Measurements from ENCODE around the gene TNF. TPM values are rescaled to one million over a fixed set of nuclear protein-coding genes. Genes with fewer than 3 reads are reported as not detected.

The TNF gene
- polyA plus RNA-seq, 1 donor (not counting 4 experiments of a cell fraction or from before 2014, with no cell fraction given): 2.3 TPM

DNA sequence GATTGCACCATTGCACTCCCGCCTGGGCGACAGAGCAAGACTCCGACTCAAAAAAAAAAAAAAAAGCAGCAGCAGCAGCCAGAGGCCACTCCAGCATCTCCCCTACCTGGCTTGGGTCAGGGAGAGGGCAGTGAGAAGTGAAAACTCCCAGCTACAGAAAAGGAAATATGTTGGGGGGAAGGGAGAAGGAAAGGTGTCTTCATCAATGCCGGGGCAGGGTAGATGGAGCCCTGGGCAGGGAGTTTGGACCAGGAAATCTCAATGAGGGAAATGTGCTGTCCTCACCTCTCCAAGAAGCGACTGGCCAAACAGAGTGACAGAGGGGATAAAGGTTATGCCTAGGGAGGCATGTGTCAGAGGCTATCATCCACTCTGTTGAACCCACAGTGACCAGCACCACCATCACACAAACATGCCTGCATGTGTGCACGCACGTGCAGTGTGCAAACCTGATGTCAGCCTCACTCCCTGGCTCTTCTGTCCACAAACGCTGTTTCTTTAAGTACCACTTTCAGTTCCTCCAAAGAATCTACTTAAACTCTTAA lies 38.8 kb downstream of the TNF start:
- no peaks in the 10 kb centered on the region for H3K36me3 ChIP-seq (ENCODE audit: control insufficient read depth in 2 of 2, extremely low read depth in 1 of 2, insufficient read depth in 2 of 2, low read length in 2 of 2)
- H3K9me1 ChIP-seq (ENCODE audit: control insufficient read depth, extremely low read depth, insufficient read depth, low read length): no peaks in the 10 kb centered on the region
- H3K4me2 ChIP-seq (ENCODE audit: control insufficient read depth, extremely low read depth, insufficient read depth, low read depth, low read length): no peak overlapping the region
- H3K9me3 ChIP-seq (ENCODE audit: control insufficient read depth, low read depth, low read length): no peaks in the 10 kb centered on the region
- H3K4me3 ChIP-seq (ENCODE audit: control insufficient read depth in 2 of 3, extremely low read depth in 1 of 3, insufficient read depth in 2 of 3, low read depth in 1 of 3, low read length in 3 of 3): no peak overlapping the region
- no peaks in the 10 kb centered on the region for H3K27me3 ChIP-seq (ENCODE audit: control insufficient read depth, extremely low read depth, insufficient read depth, low read length)
- TF ChIP-seq, protein P1, sequence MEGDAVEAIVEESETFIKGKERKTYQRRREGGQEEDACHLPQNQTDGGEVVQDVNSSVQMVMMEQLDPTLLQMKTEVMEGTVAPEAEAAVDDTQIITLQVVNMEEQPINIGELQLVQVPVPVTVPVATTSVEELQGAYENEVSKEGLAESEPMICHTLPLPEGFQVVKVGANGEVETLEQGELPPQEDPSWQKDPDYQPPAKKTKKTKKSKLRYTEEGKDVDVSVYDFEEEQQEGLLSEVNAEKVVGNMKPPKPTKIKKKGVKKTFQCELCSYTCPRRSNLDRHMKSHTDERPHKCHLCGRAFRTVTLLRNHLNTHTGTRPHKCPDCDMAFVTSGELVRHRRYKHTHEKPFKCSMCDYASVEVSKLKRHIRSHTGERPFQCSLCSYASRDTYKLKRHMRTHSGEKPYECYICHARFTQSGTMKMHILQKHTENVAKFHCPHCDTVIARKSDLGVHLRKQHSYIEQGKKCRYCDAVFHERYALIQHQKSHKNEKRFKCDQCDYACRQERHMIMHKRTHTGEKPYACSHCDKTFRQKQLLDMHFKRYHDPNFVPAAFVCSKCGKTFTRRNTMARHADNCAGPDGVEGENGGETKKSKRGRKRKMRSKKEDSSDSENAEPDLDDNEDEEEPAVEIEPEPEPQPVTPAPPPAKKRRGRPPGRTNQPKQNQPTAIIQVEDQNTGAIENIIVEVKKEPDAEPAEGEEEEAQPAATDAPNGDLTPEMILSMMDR (optimal IDR thresholded peaks at IDR 0.05 in 1 of 3, IDR thresholded peaks at IDR 0.05 in 1 of 3, conservative IDR thresholded peaks at IDR 0.05 in 1 of 3; ENCODE audit: extremely low read depth in 1 of 3, insufficient read depth in 2 of 3, low read length in 3 of 3): no peak
- no peak for TF ChIP-seq EZH2 (IDR thresholded peaks at IDR 0.05; ENCODE audit: low read length)
- H3K27ac ChIP-seq (ENCODE audit: control insufficient read depth, insufficient read depth, low read length): no peak overlapping the region
- no peaks in the 10 kb centered on the region for H4K20me1 ChIP-seq (ENCODE audit: control insufficient read depth, extremely low read depth, insufficient read depth, low read length)
- DNase-seq (ENCODE audit: low read depth, low spot score) (no peak), FAIRE-seq (no peak)
- dilution Hi-C loops (cut with MboI; ENCODE audit: extremely low pct_ligation_motif_present, low sequenced_read_pairs): no loop called here
- no peak overlapping the region for H2AFZ ChIP-seq (ENCODE audit: control insufficient read depth, low read length)
- no peaks in the 10 kb centered on the region for H3K4me1 ChIP-seq (ENCODE audit: control insufficient read depth, extremely low read depth, insufficient read depth, low read length)
- H3K79me2 ChIP-seq (ENCODE audit: control insufficient read depth, insufficient read depth, low read length): no peaks in the 10 kb centered on the region
- H3K9ac ChIP-seq (ENCODE audit: control insufficient read depth, extremely low read depth, insufficient read depth, low read length): no peak overlapping the region

DNA sequence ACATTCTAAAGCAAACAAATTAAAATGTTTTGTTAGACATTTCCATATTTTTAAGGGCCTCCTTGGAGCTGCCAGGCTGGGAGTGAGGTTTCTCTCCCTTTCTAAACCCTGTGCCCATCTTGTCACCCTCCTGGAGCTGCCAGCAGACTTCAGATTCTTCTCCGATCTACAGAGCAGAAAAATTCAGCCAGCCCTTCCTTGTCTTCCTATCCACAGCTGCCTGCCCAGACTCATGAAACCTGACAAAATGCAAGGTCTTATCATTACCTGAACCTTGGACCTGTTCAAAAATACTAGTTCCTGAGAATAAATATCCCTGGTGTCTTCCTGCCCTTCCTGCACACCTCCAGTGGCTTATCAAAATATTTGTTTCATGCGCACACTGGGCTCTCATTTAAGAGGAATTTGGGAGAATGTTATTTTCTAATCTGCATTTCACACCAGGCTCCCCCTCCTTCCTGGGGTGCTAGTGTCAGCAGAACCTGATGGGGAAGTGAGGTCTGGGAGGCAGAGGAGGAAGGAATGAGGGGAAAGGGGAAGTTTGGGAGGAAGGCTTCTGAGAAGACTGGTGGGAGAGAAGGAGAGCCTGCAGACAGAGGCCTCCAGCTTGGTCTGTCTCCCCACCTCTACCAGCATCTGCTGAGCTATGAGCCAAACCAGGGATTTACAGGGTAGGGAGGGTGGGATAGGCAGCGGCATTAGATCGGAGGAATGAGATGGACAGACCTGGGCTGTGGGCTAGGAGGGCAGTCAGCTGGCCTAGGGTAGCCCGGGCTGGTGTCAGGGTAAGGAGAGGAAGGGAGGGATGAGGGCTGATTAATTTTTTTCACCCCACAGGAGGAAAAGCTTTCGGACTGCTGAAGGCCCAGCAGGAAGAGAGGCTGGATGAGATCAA lies 39.6 kb downstream of the TNF start, which contains the start of gene AIF1:
Gene AIF1, plus strand, starts transcription at position 551 of the 895 bp plus-strand sequence. Its CDS starts 96 bp downstream, at position 647.
- Histone ChIP-seq H3K4me2 (ENCODE audit: control insufficient read depth, extremely low read depth, insufficient read depth, low read depth, low read length) (no peak within 1 kb of the TSS), H3K36me3 (ENCODE audit: control insufficient read depth in 2 of 2, extremely low read depth in 1 of 2, insufficient read depth in 2 of 2, low read length in 2 of 2) (no peaks in the 10 kb centered on the region), H4K20me1 (ENCODE audit: control insufficient read depth, extremely low read depth, insufficient read depth, low read length) (no peaks in the 10 kb centered on the region), H3K27ac (ENCODE audit: control insufficient read depth, insufficient read depth, low read length) (no peak within 1 kb of the TSS), H3K9ac (ENCODE audit: control insufficient read depth, extremely low read depth, insufficient read depth, low read length) (no peak within 1 kb of the TSS), H3K27me3 (ENCODE audit: control insufficient read depth, extremely low read depth, insufficient read depth, low read length) (no peaks in the 10 kb centered on the region), H3K4me3 (ENCODE audit: control insufficient read depth in 2 of 3, extremely low read depth in 1 of 3, insufficient read depth in 2 of 3, low read depth in 1 of 3, low read length in 3 of 3) (no peak within 1 kb of the TSS), H3K79me2 (ENCODE audit: control insufficient read depth, insufficient read depth, low read length) (no peaks in the 10 kb centered on the region), H3K9me3 (ENCODE audit: control insufficient read depth, low read depth, low read length) (no peaks in the 10 kb centered on the region), H3K4me1 (ENCODE audit: control insufficient read depth, extremely low read depth, insufficient read depth, low read length) (no peaks in the 10 kb centered on the region), H3K9me1 (ENCODE audit: control insufficient read depth, extremely low read depth, insufficient read depth, low read length) (no peaks in the 10 kb centered on the region), H2AFZ (ENCODE audit: control insufficient read depth, low read length) (no peak within 1 kb of the TSS)
- dilution Hi-C loops (cut with MboI; ENCODE audit: extremely low pct_ligation_motif_present, low sequenced_read_pairs): no loop called here
- no peak for TF ChIP-seq EZH2 (IDR thresholded peaks at IDR 0.05; ENCODE audit: low read length)
- TF ChIP-seq, protein P1 (optimal IDR thresholded peaks at IDR 0.05 in 1 of 3, IDR thresholded peaks at IDR 0.05 in 1 of 3, conservative IDR thresholded peaks at IDR 0.05 in 1 of 3; ENCODE audit: extremely low read depth in 1 of 3, insufficient read depth in 2 of 3, low read length in 3 of 3): no peak
- FAIRE-seq (no peak), DNase-seq (ENCODE audit: low read depth, low spot score) (no peak)
